Neuronal stem cell (in vitro differentiated cells): ENCODE data around the gene LAMA2.
A peak's percentile ranks its signal among the peaks of the same experiment; 100 is the strongest.

Experiments
- DNase-seq: peaks from one replicate; pipeline ENCODE4 v3.0.0-alpha.2; 2013; ENCODE audit warnings: low spot score
- H2AFZ ChIP-seq: one replicate; pipeline ENCODE4 v1.6.1; 2013; ENCODE audit warnings: mild to moderate bottlenecking, low read length, inconsistent platforms
- H2AK5ac ChIP-seq: 2 replicates; pipeline ENCODE4 v1.6.1; 2013; ENCODE audit warnings: low read depth, mild to moderate bottlenecking, inconsistent platforms, low read length, moderate library complexity, mixed read lengths
- H2BK120ac ChIP-seq: 2 replicates; pipeline ENCODE4 v1.6.1; 2013; ENCODE audit warnings: low read depth, mild to moderate bottlenecking, inconsistent platforms, low read length, moderate library complexity, mixed read lengths
- H2BK12ac ChIP-seq: one replicate; pipeline ENCODE4 v1.6.1; 2013; ENCODE audit warnings: low read length, inconsistent platforms
- H2BK15ac ChIP-seq: 2 replicates; pipeline ENCODE4 v1.6.1; 2013; ENCODE audit warnings: mild to moderate bottlenecking, low read length, inconsistent platforms, mixed read lengths
- H2BK5ac ChIP-seq: one replicate; pipeline ENCODE4 v1.6.1; 2013; ENCODE audit warnings: inconsistent platforms, mild to moderate bottlenecking, low read length, moderate library complexity
- H3K14ac ChIP-seq: one replicate; pipeline ENCODE4 v1.6.1; 2013; ENCODE audit warnings: low read length, inconsistent platforms
- H3K18ac ChIP-seq: 2 replicates; pipeline ENCODE4 v1.6.1; 2013; ENCODE audit warnings: low read length, inconsistent platforms
- H3K23ac ChIP-seq: 2 replicates; pipeline ENCODE4 v1.6.1; 2013; ENCODE audit warnings: low read depth, mild to moderate bottlenecking, mixed read lengths, low read length, inconsistent platforms; ENCODE audit not compliant: poor library complexity
- H3K27ac ChIP-seq: replicated peaks from 3 replicates; pipeline ENCODE4 v1.5.1; 2013; ENCODE audit warnings: low read length, inconsistent platforms
- H3K27me3 ChIP-seq, 3 experiments: 2 replicates each; pipeline ENCODE4 v1.6.1; 2013; ENCODE audit warnings: low read length in 3 of 3, mild to moderate bottlenecking in 2 of 3, inconsistent platforms in 1 of 3, low read depth in 1 of 3, mixed read lengths in 1 of 3, moderate library complexity in 1 of 3; ENCODE audit not compliant: control insufficient read depth in 3 of 3, insufficient read depth in 3 of 3
- H3K36me3 ChIP-seq, 2 donors: replicated peaks in 1 of 2; 2 replicates each; pipeline ENCODE4 v1.6.1; 2013; ENCODE audit warnings: low read length in 2 of 2; ENCODE audit not compliant: control insufficient read depth in 2 of 2, insufficient read depth in 2 of 2
- H3K4ac ChIP-seq: 2 replicates; pipeline ENCODE4 v1.6.1; 2013; ENCODE audit warnings: inconsistent platforms, mild to moderate bottlenecking, low read length, moderate library complexity
- H3K4me1 ChIP-seq, 2 donors: 1 replicate in 1 of 2; 2 replicates in 1 of 2; pipeline ENCODE4 v1.6.1; 2013; ENCODE audit warnings: low read length in 2 of 2, low read depth in 1 of 2; ENCODE audit not compliant: control insufficient read depth in 2 of 2, insufficient read depth in 1 of 2
- H3K4me2 ChIP-seq: one replicate; pipeline ENCODE4 v1.6.1; 2013; ENCODE audit warnings: mild to moderate bottlenecking, low read length, inconsistent platforms; ENCODE audit not compliant: insufficient read depth, poor library complexity, severe bottlenecking
- H3K4me3 ChIP-seq, 2 donors: 2 replicates each; pipeline ENCODE4 v1.5.1; 2013; ENCODE audit warnings: low read length in 2 of 2, mild to moderate bottlenecking in 2 of 2, inconsistent platforms in 1 of 2, moderate library complexity in 1 of 2
- H3K79me1 ChIP-seq: one replicate; pipeline ENCODE4 v1.6.1; 2013; ENCODE audit warnings: low read depth, mild to moderate bottlenecking, inconsistent platforms, low read length, moderate library complexity
- H3K9ac ChIP-seq: one replicate; pipeline ENCODE4 v1.6.1; 2013; ENCODE audit warnings: mild to moderate bottlenecking, low read depth, low read length, inconsistent platforms; ENCODE audit not compliant: poor library complexity
- H3K9me3 ChIP-seq, 2 donors: replicated peaks in 1 of 2; 2 replicates each; pipeline versions ENCODE3 to v1.6.1; 2013; ENCODE audit warnings: low read length in 2 of 2, mild to moderate bottlenecking in 2 of 2, inconsistent platforms in 1 of 2, low read depth in 1 of 2, mixed read lengths in 1 of 2, moderate library complexity in 1 of 2; ENCODE audit not compliant: control insufficient read depth in 2 of 2, insufficient read depth in 1 of 2
- H4K8ac ChIP-seq: one replicate; pipeline ENCODE4 v1.6.1; 2013; ENCODE audit warnings: low read depth, mild to moderate bottlenecking, inconsistent platforms, low read length, moderate library complexity
- H4K91ac ChIP-seq: one replicate; pipeline ENCODE4 v1.6.1; 2013; ENCODE audit warnings: low read length, low read depth, mild to moderate bottlenecking, inconsistent platforms; ENCODE audit not compliant: poor library complexity
- WGBS, 2 donors: extraction: QIAGEN DNeasy Blood & Tissue Kit; methylation state at CpG; one replicate each; pipeline ENCODE4 v1.1.7; 2013; ENCODE audit warnings: missing lambda C conversion rate in 2 of 2, mixed read lengths in 1 of 2; ENCODE audit not compliant: insufficient read length in 2 of 2, insufficient replicate concordance in 1 of 2; ENCODE audit errors: extremely low coverage in 2 of 2; 5-methylcytosine and 5-hydroxymethylcytosine counted together

Gene LAMA2

GRCh38 chr6:129138739-129139405 lies 255.9 kb downstream of the LAMA2 start:
- H3K4me2 ChIP-seq = no peak overlapping the region
- WGBS, 2 donors = no CpG with 5 or more reads among the region's 4 CpGs
- H2BK12ac ChIP-seq = no peak overlapping the region
- no peak overlapping the region for H4K91ac ChIP-seq
- no peak overlapping the region for H2BK120ac ChIP-seq
- no peak overlapping the region for H3K4ac ChIP-seq
- H2AFZ ChIP-seq = no peak overlapping the region
- no peaks in the 10 kb centered on the region for H3K79me1 ChIP-seq
- H3K36me3 ChIP-seq = no peaks in the 10 kb centered on the region
- H2AK5ac ChIP-seq = no peak overlapping the region
- H3K4me1 ChIP-seq = no peaks in the 10 kb centered on the region
- no peak overlapping the region for H3K27ac ChIP-seq
- H3K9ac ChIP-seq = no peak overlapping the region
- DNase-seq = no peak
- H3K27me3 ChIP-seq = no peaks in the 10 kb centered on the region
- H2BK5ac ChIP-seq = no peak overlapping the region
- no peak overlapping the region for H2BK15ac ChIP-seq
- no peak overlapping the region for H3K14ac ChIP-seq
- H3K18ac ChIP-seq = no peak overlapping the region
- H3K23ac ChIP-seq = no peak overlapping the region
- H4K8ac ChIP-seq = no peak overlapping the region
- H3K4me3 ChIP-seq = no peak overlapping the region
- no peaks in the 10 kb centered on the region for H3K9me3 ChIP-seq

GRCh38 chr6:129140526-129140925 lies 257.6 kb downstream of the LAMA2 start:
- no peak overlapping the region for H2AFZ ChIP-seq
- H2AK5ac ChIP-seq = no peak overlapping the region
- no peak for DNase-seq
- H4K8ac ChIP-seq = no peak overlapping the region
- no peak overlapping the region for H3K18ac ChIP-seq
- no peak overlapping the region for H2BK5ac ChIP-seq
- H3K27me3 ChIP-seq = no peaks in the 10 kb centered on the region
- H3K9me3 ChIP-seq = no peaks in the 10 kb centered on the region
- no peak overlapping the region for H3K14ac ChIP-seq
- H2BK120ac ChIP-seq = no peak overlapping the region
- no peak overlapping the region for H3K23ac ChIP-seq
- H3K4me2 ChIP-seq = no peak overlapping the region
- no peak overlapping the region for H4K91ac ChIP-seq
- no peak overlapping the region for H3K27ac ChIP-seq
- no peak overlapping the region for H3K4me3 ChIP-seq
- no peak overlapping the region for H3K4ac ChIP-seq
- H3K79me1 ChIP-seq = no peaks in the 10 kb centered on the region
- H2BK12ac ChIP-seq = no peak overlapping the region
- WGBS, 2 donors = no CpG with 5 or more reads among the region's 2 CpGs
- no peak overlapping the region for H3K9ac ChIP-seq
- H3K36me3 ChIP-seq = no peaks in the 10 kb centered on the region
- no peak overlapping the region for H2BK15ac ChIP-seq
- H3K4me1 ChIP-seq = no peaks in the 10 kb centered on the region

- DNase-seq = no peak
- no peak overlapping the region for H4K91ac ChIP-seq
- no peak overlapping the region for H3K4ac ChIP-seq
- H2BK5ac ChIP-seq = no peak overlapping the region
- H4K8ac ChIP-seq = no peak overlapping the region
- H2AK5ac ChIP-seq = no peak overlapping the region
- H3K9me3 ChIP-seq = no peaks in the 10 kb centered on the region
- no peak overlapping the region for H2AFZ ChIP-seq
- no peak overlapping the region for H2BK120ac ChIP-seq
- H3K23ac ChIP-seq = no peak overlapping the region
- H3K4me3 ChIP-seq = no peak overlapping the region
- WGBS, 2 donors = no CpG with 5 or more reads among the region's 1 CpG
- H3K79me1 ChIP-seq = no peaks in the 10 kb centered on the region
- no peaks in the 10 kb centered on the region for H3K4me1 ChIP-seq
- H3K14ac ChIP-seq = no peak overlapping the region
- H3K4me2 ChIP-seq = no peak overlapping the region
- H3K36me3 ChIP-seq = no peaks in the 10 kb centered on the region
- no peak overlapping the region for H3K27ac ChIP-seq
- H3K9ac ChIP-seq = no peak overlapping the region
- H3K18ac ChIP-seq = no peak overlapping the region
- no peaks in the 10 kb centered on the region for H3K27me3 ChIP-seq
- no peak overlapping the region for H2BK15ac ChIP-seq
- H2BK12ac ChIP-seq = no peak overlapping the region
Measured at GRCh38 chr6:129141499-129141898, 258.6 kb downstream of the LAMA2 start.

- no peak overlapping the region for H2BK15ac ChIP-seq
- H2AK5ac ChIP-seq = no peak overlapping the region
- no peak overlapping the region for H3K4me2 ChIP-seq
- H4K8ac ChIP-seq = no peak overlapping the region
- no peak for DNase-seq
- no peak overlapping the region for H2BK120ac ChIP-seq
- no peak overlapping the region for H2BK12ac ChIP-seq
- H3K27ac ChIP-seq = no peak overlapping the region
- no peaks in the 10 kb centered on the region for H3K79me1 ChIP-seq
- H3K4me1 ChIP-seq = no peaks in the 10 kb centered on the region
- H2BK5ac ChIP-seq = no peak overlapping the region
- H3K14ac ChIP-seq = no peak overlapping the region
- H3K4me3 ChIP-seq = no peak overlapping the region
- H4K91ac ChIP-seq = no peak overlapping the region
- no peak overlapping the region for H3K18ac ChIP-seq
- H3K27me3 ChIP-seq = no peaks in the 10 kb centered on the region
- H2AFZ ChIP-seq = peak overlapping the region; percentile 66
- no peak overlapping the region for H3K4ac ChIP-seq
- WGBS, 2 donors = no CpG with 5 or more reads among the region's 3 CpGs
- H3K9me3 ChIP-seq = no peaks in the 10 kb centered on the region
- no peak overlapping the region for H3K9ac ChIP-seq
- H3K23ac ChIP-seq = no peak overlapping the region
- no peaks in the 10 kb centered on the region for H3K36me3 ChIP-seq
Measured at GRCh38 chr6:129146902-129147301, 264.0 kb downstream of the LAMA2 start.
